Brain pericyte (primary cell): ENCODE results near the gene TFF1.
A peak's percentile ranks its signal among the peaks of the same experiment; 100 is the strongest.

Experiments used
- DNase-seq: peaks from one replicate; pipeline ENCODE4 v3.0.0-alpha.2; 2012; ENCODE audit warnings: low read depth, low spot score

The TFF1 gene

GRCh38 chr21:42317826-42318746 lies 48.2 kb downstream of the TFF1 start:
- no peak for DNase-seq

GRCh38 chr21:42317341-42317741 lies 49.0 kb downstream of the TFF1 start:
- no peak for DNase-seq

- no peak for DNase-seq
Measured at GRCh38 chr21:42316891-42317290, 49.4 kb downstream of the TFF1 start.

- DNase-seq, result peak; percentile 25
Measured at GRCh38 chr21:42315296-42315891, 50.9 kb downstream of the TFF1 start, which contains the start of gene TFF3. Gene TFF3, minus strand, starts transcription at chr21:42315409. Its CDS starts 35 bp downstream, at chr21:42315374.

- no peak for DNase-seq
Measured at GRCh38 chr21:42314616-42315295, 51.6 kb downstream of the TFF1 start.

GRCh38 chr21:42313501-42313969 lies 52.8 kb downstream of the TFF1 start:
- no peak for DNase-seq

GRCh38 chr21:42312626-42313104 lies 53.7 kb downstream of the TFF1 start:
- DNase-seq, result no peak
